Endometrial microvascular endothelial cells (primary cell): Measurements from ENCODE around the gene MTHFS. TPM values are rescaled to one million over a fixed set of nuclear protein-coding genes. Genes with fewer than 3 reads are reported as not detected.
"Not testable (repeated sequence)": the region's sequence is repeated elsewhere in the genome, so short reads cannot be mapped to it uniquely, and the experiment has no call there.

Experiments
- in situ Hi-C: cut with HindIII; loops from 2 replicates; pipeline ENCODE4 v1.10.0; 2017; ENCODE audit warnings: low sequenced_read_pairs, low pct_unique_long_range_greater_than_20kb; ENCODE audit errors: inconsistent ontology term
- total RNA-seq: library from RNA; depleted of rRNA; stranded (reverse); fragments of >200 nt; gene quantifications from one replicate; pipeline ENCODE4 v1.2.3, GENCODE V29; 2015; ENCODE audit errors: inconsistent ontology term

MTHFS gene
- total RNA-seq, result 24.8 TPM

DNA sequence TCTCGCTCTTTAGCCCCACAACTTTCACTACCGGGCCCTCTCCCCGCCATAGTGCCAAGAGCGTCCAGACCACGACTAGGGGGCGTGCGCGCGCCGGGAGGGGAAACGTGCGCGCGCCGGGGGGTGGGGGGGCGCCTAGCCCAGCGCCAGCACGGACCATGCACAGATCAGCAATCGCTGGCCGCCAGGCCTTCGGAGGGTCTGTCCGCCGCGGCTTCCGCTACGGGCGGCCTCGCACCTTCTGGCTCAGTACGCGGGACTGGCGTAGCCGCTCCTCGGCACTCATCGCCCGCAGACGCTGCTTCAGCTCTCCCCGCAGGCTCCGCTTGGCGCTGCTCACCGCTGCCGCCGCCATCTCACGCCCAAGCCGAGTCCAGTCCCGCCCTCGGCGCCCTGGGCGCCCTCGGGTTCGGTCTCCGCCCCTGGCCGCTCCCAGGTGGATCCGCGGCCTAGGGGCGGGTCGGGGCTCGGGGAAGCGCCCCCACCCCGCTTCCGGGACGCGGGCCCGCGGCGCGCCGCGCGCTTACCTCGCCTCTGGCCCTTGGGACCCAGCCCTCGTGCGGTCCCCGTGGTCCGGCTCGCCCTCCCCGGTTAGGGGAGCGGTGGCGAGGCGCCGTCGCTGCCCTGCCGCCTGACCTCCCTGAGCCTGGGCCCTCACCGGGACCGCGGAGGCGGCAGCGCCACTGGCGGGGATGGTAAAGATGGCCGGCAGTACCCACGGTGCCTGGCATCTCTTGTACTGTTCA is at the start of gene MTHFS:
TSS of gene MTHFS (minus strand) at position 381 of the 746 bp plus-strand sequence. CDS start at position 355, 26 bp downstream.
- in situ Hi-C loops, result no loop called here

DNA sequence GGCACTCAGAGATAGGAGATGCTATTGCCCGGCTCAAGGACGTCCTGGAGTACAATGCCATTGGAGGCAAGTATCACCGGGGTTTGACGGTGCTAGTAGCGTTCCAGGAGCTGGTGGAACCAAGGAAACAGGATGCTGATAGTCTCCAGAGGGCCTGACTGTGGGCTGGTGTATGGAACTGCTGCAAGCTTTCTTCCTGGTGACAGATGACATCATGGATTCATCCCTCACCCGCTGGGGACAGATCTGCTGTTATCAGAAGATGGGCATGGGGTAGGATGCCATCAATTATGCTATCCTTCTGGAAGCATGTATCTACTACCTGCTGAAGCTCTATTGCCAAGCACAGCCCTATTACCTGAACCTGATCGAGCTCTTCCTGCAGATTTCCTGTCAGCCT is 47.8 kb upstream of the MTHFS start:
- in situ Hi-C loops, result no loop called here

DNA sequence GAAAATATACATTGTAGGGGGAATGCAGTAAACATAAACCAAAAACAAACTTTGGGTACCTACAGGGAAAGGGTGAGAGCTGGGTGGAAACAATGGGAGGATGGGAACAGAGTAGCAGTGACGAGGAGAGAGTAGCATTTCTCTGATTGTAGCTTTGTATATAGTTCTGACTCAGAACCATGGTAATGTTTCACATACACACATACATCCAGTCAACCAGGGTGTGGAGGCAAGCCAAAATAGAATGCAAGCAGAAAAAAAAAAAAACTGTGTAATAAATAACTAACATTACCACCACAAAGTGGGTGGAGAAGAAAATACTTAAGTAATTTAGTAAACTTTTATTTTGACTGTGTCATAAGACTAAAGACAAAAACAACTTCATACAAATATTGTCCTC is 47.0 kb upstream of the MTHFS start:
- in situ Hi-C loops, result no loop called here

DNA sequence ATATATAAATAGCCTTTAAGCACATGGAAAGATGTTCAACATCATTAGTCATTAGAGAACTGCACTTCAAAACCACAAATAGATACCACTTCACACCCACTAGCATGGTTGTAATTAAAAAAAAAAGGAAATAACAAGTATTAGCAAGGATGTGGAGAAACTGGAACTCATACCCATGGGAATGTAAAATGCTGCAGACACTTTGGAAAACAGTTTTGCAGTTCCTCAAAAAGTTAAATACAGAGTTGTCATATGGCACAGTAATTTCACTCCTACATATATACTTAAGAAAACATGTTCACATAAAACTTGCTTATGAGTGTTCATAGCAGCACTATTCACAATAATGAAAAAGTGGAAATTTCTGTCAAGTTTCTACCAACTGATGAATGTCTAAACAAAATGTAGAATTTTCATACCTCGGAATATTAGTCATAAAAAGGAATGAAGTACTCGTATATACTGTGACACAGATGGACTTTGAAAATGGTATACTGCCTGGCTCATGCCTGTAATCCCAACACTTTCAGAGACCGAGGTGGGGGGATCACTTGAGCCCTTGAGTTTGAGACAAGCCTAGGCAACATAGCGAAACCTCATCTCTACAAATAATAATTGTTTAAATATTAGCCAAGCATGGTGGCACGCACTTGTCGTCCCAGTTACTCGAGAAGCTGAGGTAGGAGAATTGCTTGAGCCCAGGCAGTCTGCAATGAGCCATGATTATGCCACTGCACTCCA is 46.1 kb upstream of the MTHFS start:
- in situ Hi-C loops, result no loop called here

DNA sequence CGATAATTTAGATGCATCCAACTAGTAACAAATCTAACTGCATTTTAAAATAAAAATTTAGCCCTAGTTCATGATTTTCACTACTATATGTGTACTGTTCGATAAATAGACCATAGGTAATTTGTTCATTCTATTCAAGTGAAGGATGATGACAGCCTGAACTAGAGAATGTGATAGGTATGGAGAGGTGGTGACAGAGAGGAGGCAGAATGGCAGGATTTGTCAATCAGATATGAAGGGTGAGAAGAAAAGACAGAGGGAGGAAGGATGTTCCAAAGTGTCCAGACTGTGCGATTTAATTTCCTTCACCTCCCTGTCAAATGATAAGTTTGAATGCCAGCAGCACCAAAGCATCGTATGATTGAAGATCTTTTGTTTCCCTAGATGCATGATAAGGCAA is 42.6 kb upstream of the MTHFS start:
- in situ Hi-C loops, result no loop called here

DNA sequence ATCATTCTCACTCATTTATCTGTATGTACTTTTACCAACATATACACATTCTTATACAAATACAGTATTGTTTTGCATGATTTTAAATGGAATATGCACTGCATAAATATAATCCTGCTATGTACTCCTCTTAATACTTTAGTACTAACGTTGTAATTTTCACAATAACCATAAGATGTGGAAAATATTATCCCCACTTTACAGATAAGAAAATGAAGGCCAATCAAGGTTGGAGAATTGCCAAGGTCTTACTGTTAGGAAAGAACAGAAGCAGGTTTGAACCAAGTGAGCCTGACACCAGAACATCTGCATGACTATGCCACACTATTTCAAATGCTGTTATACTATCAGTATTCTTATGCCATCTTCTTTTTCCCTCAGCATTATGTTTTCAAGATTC is 41.3 kb upstream of the MTHFS start:
- in situ Hi-C loops, result no loop called here

DNA sequence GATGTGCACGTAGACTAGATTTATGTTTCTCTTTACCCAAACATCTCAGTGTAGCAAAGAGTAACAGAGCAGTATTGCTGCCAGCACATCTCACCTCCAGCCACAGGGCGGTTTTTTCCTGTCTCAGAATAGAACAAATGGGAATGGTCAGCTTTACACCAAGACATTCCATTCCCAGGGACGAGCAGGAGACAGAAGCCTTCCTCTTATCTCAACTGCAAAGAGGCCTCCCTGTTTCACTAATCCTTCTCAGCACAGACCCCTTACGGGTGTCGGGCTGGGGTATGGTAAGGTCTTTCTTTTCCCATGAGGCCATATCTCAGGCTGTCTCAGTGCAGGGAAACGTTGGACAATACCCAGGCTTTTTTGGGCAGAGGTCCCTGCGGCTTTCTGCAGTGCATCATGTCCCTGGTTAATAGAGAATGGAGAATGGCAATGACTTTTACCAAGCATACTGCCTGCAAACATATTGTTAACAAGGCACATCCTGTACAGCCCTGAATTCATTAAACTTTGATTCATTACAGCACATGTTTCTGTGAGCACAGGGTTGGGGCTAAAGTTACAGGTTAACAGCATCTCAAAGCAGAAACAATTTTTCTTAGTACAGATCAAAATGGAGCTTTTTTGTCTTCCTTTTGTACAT is 38.9 kb upstream of the MTHFS start:
- in situ Hi-C loops, result not testable (repeated sequence)

DNA sequence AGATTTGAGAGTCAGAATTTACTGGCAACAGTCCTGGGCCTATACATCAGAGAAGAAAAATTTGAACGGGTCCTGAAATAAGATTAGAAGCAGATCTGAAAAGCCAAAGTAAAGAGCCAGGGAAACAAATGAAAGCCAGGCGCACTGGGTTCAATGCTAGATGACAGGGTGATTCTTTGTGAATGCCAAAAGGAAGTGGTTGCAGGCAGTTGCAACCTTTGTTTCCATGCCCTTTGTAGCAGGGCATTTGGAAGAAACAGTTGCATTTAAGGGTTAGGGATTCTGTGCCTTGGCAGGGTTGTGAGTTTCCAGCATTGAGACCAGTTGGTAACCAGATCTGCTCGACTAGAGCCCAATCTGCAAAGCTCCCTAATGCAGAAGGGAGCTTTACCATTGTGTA is 36.4 kb upstream of the MTHFS start:
- in situ Hi-C loops, result no loop called here

DNA sequence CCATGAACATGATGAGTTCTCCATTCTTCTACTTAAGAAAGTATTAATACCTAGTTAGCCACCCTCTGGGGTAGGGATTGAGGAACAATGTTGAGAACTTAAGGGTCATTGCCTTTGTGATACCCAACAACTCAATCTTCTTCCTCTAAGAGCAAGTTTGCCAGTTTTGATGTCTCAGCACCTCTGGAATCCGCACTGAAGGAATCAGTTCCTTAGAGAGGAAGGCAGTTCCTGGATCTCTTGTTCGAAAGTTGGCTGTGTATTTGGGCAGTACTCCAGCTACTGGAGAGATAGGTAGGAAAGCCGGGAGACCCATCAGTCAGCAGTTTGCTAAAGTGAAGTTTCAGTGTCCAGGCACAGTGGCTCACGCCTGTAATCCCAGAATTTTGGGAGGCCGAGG is 35.6 kb upstream of the MTHFS start:
- in situ Hi-C loops, result no loop called here

DNA sequence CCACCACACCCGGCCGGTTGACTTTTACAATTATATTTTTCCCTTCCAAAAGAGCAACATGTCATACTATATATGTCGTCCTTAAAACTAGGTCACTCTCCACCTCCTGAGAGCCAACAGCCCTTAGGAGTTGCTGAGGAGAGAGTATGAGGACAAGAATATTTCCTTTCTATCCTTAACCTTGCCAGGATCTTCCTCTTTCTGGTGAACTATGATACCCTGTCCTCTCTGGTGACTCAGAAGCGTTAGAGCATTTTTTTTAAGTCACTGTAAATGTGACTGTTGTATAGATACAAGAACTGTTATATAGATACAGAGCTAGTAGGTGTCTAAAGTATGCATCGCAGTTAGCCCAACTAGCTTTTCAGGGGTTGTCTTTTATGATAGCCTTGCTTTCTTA is 33.7 kb upstream of the MTHFS start:
- in situ Hi-C loops, result no loop called here

DNA sequence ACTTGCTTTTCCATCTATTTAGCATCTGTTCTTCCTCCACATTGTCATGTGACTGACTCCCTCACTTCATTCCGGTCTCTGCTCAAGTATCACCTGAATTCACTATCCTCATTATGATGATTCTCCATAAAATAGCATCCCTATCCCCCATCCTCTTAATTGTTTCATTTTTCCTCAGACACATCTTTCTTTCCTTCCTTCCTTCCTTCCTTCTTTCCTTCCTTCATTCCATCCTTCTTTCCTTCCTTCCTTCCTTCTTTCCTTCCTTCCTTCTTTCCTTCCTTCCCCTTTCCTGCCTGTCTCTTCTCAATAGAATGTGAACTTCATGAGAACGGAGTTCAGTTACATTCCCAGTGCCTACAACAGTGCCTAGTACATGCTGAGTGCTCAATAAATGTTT is 32.6 kb upstream of the MTHFS start:
- in situ Hi-C loops, result no loop called here

DNA sequence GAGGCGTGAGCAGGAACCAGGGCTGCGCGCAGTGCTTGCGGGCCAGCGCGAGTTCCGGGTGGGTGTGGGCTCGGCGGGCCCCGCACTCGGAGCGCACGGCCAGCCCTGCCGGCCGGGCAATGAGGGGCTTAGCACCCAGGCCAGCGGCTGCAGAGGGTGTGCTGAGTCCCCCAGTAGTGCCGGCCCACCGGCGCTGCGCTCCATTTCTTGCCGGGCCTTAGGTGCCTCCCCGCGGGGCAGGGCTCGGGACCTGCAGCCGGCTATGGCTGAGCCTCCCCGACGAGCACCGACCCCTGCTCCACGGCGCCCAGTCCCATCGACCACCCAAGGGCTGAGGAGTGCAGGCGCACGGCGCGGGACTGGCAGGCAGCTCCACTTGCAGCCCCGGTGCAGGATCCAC is 29.3 kb upstream of the MTHFS start:
- in situ Hi-C loops, result not testable (repeated sequence)

DNA sequence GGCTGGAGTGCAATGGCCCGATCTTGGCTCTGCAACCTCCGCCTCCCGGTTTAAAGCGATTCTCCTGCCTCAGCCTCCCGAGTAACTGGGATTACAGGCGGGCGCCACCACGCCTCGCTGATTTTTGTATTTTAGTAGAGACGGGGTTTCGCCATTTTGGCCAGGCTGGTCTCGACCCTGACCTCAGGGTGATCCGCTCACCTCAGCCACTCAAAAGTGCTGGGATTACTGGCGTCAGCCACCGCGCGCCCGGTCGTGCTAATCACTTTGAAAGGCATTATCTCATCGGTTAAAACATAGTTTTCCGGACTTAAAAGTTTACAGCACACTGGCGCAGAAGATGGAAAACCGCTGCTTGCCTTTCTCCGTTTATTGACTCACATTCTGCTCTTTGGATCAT is 27.6 kb upstream of the MTHFS start:
- in situ Hi-C loops, result no loop called here

DNA sequence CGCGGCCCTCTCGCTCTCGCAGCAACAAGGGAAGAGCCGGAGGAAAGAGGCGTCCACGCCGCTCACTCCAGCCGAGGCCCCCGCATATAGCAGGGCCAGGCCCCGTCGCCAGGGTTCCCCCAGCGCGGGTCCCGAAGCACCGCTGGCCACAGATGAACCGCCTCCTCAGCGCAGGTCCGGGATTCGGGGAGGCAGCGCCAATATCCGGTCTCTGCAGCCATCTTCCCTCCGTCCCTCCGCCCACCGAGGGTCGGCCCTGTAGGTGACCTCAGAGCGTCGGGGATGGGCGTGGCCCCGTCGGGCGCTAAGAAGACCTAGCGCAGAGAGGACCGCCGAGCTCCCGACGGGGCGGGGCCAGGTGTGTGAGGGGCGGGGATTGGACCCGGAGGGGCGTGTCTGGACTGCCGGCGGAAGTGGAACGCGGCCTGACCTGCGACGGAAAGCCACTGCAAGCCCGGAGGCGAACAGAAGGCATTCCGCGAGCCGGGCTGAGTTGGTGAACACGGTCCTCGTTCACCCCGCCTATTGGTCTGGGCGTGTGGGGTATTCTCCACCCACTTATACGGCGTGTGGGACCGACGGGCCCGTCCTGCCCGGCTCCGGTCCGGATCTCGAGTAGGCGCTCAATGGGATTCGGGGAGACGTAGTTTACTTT is 26.8 kb upstream of the MTHFS start:
- in situ Hi-C loops, result no loop called here

DNA sequence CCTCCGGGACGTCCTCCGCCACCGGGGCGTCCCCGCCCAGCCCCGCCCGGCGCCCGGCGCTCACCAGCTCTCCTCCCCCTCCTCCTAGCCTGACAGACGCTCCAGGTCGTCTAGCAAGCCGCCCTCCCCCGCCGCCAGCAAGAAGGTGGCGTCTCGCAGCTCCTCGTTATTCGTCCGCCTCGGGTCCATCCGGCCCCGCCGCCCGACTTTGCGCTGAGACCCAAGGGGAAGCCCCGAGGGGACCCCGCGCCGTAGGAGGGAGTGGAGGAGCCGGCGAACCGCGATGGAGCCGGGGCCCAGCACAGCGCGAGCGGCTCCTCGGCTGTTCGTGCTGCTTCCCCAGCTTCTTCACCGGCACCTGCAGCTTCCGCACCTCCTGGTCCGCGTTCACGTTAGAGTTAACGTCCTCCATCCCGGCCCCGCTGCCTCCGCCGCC is 26.3 kb upstream of the MTHFS start:
- in situ Hi-C loops, result no loop called here

DNA sequence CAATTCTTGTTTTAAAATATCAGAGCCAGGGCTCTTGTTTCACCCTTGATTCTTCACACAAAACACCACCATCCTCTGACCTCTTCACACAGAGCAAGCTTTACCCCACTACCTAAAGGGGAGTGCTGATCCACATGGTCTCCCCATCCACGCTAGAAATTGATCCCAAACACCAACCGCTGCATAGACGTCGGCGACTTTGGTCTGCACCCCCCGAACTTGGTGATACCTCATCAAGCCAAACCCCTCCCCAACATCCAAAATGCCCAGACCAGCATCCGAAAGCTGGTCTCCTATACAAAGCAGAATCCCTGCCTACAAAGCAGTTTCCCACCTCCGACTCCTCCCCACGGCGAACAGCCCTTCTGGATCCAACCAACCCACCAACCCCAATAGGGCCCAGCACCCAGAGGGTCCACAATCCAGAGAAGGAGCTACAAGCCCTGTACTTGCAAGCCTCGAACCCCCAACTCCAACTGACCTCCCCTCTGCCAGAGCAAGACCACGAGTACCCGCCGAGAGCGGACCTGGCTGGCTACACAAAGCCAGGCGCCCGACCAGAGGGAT is 25.8 kb upstream of the MTHFS start:
- in situ Hi-C loops, result no loop called here

DNA sequence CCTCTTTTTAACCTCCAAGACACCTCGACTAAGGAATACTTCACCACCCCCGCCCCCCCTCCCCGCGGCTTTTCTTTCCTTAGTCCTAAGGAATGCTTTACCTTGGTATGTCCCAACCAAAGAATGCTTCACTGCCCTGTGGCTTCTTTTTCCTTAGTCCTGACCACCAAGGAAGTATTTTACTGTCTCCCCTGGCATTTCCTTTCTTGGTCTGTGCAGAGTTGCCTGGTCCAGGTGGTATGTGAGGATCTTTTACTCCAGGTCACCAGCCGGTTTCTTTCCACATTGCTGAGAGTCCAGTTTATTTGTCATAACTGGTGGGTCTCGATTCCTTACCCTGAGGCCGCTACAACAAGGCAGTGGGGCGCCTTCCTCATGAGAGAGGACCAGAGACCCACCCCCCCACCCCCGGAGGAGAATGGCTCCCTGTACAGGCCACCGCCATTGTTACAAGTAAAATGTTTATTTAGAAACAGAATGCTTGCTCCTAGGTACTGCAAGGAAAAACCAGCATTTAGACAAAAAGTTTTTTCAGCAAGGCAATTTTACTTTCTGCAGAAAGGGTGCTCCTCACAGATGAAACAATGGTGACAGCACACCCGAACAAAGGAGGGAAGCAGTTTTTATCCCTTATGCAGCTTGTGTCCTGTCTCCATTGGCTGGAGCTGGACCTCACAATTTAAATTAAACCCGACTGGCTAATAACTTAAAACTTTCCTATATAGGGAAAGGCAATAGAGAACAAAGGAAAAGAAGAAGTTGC is 23.1 kb upstream of the MTHFS start:
- in situ Hi-C loops, result no loop called here

DNA sequence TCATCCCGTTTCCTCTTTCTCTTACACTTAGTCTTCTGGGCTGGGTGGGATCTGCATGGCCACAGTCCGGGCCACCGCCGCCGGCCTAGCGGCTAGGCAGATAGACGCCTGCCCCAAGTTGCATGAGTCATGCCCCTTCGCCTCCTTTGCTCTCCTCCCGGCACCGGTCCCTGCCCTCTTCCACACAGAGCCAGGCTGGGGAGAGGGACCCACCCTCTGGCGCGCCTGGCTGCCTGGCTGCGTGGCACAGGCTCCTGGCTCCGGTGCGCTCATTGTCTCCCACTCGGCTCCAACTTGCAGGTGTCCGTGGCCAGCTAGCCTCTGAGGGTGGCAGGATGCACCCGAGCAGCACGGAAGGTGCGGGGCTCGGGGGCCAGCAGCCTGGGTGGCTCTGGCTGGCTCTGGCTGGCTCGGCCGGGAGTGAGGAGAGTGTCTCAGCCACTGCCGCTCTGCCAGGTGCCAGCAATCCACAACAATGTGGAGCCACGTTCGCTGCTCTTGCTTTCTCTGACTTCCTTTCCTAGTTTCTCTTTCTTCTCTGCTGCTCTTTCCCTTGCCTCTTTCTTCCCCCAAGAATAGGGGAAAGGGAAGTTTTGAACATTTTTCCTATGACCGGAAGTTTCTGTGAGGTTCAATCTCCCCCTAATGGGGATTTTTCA is 22.4 kb upstream of the MTHFS start:
- in situ Hi-C loops, result no loop called here
